OCI-LY7 (cell line): Measurements from ENCODE around the gene COL4A4. TPM values are rescaled to one million over a fixed set of nuclear protein-coding genes. Genes with fewer than 3 reads are reported as not detected.

ENCODE experiments used
- BruUV-seq: library from RNA; stranded (reverse); fragments of 400-500 nt; replicated peaks from 2 replicates; lab custom pipeline; 2021; lab: Mats Ljungman, UMichigan
- CTCF ChIA-PET: fragments of 300-600 bp; sonication (Branson Sonifier 250); formaldehyde crosslinking; loops from one replicate; lab custom pipeline; 2022; ENCODE audit warnings: antibody characterized with exemption; ENCODE audit not compliant: unreplicated experiment; lab: Charles Lee
- POLR2A ChIA-PET: fragments of 300-600 bp; sonication (Branson Sonifier 250); formaldehyde crosslinking; loops from one replicate; lab custom pipeline; 2022; ENCODE audit warnings: antibody characterized with exemption; lab: Charles Lee
- DNase-seq: peaks from one replicate; pipeline ENCODE4 v3.0.0-alpha.2; 2015; ENCODE audit warnings: low spot score
- H2AFZ ChIP-seq: fragments of 200-600 bp; sonication (generic), shearing (Covaris generic); 2 replicates; pipeline ENCODE4 v1.6.1; 2014; ENCODE audit warnings: mild to moderate bottlenecking, antibody characterized with exemption, low read length, moderate library complexity
- H3K27ac ChIP-seq: fragments of 200-600 bp; sonication (generic); 2 replicates; pipeline ENCODE4 v1.5.1; 2014; ENCODE audit warnings: mixed run types, low read depth, mild to moderate bottlenecking, moderate library complexity, low read length, inconsistent platforms; ENCODE audit not compliant: poor library complexity, severe bottlenecking
- H3K36me3 ChIP-seq: fragments of 200-600 bp; sonication (generic); 2 replicates; pipeline ENCODE4 v1.6.1; 2014; ENCODE audit warnings: mild to moderate bottlenecking, antibody characterized with exemption, low read length, moderate library complexity, mixed read lengths; ENCODE audit not compliant: insufficient read depth
- H3K4me1 ChIP-seq: fragments of 200-600 bp; sonication (generic); 2 replicates; pipeline ENCODE4 v1.5.1; 2014; ENCODE audit warnings: mild to moderate bottlenecking, low read length; ENCODE audit not compliant: insufficient read depth, poor library complexity, severe bottlenecking
- H3K4me2 ChIP-seq: fragments of 200-600 bp; sonication (generic); 2 replicates; pipeline ENCODE4 v1.6.1; 2014; ENCODE audit warnings: mild to moderate bottlenecking, low read length
- H3K4me3 ChIP-seq: fragments of 200-600 bp; sonication (generic); 2 replicates; pipeline ENCODE4 v1.5.1; 2014; ENCODE audit warnings: mild to moderate bottlenecking, low read depth, low read length; ENCODE audit not compliant: poor library complexity, severe bottlenecking
- H3K79me2 ChIP-seq: fragments of 200-600 bp; sonication (generic); 2 replicates; pipeline ENCODE4 v1.6.1; 2016; ENCODE audit warnings: low read depth, mild to moderate bottlenecking, low read length, moderate library complexity, mixed read lengths; ENCODE audit not compliant: insufficient read depth
- H3K9me2 ChIP-seq: fragments of 200-600 bp; sonication (generic); 2 replicates; pipeline ENCODE4 v1.6.1; 2016; ENCODE audit warnings: mild to moderate bottlenecking, low read length, mixed read lengths; ENCODE audit not compliant: insufficient read depth
- H3K9me3 ChIP-seq: fragments of 200-600 bp; sonication (generic); 2 replicates; pipeline ENCODE4 v1.6.1; 2014; ENCODE audit warnings: mild to moderate bottlenecking, mixed run types, low read length, mixed read lengths
- H4K20me1 ChIP-seq: fragments of 200-600 bp; sonication (generic); 2 replicates; pipeline ENCODE4 v1.6.1; 2014; ENCODE audit warnings: mild to moderate bottlenecking, antibody characterized with exemption, low read length, moderate library complexity, mixed read lengths; ENCODE audit not compliant: insufficient read depth
- EZH2phosphoT487 ChIP-seq: fragments of 200-600 bp; sonication (generic); IDR thresholded peaks from 2 replicates; pipeline ENCODE4 v1.6.1; 2018; ENCODE audit warnings: low read depth, borderline replicate concordance, mild to moderate bottlenecking, mixed run types, antibody characterized with exemption, low read length, moderate library complexity, mixed read lengths
- intact Hi-C: fragments of 100-400 bp; cut with micrococcal nuclease; formaldehyde crosslinking; loops from one replicate; pipeline ENCODE4 v1.10.0; 2022; ENCODE audit not compliant: unreplicated experiment
- total RNA-seq, 2 experiments: library from RNA; depleted of rRNA in 1 of 2; stranded (reverse); fragments of >200 nt in 1 of 2; shearing (Covaris generic) in 1 of 2; gene quantifications; 2 replicates each; pipeline ENCODE4 v1.2.3, GENCODE V29; 2014 to 2022
- TF ChIP-seq, protein P1 (sequence below): fragments of 200-600 bp; sonication (generic); conservative IDR thresholded peaks from 2 replicates; pipeline ENCODE4 v1.5.1; 2014; ENCODE audit warnings: mild to moderate bottlenecking, antibody characterized with exemption, low read length, moderate library complexity, mixed read lengths

Gene COL4A4
- total RNA-seq, 2 experiments from 2014 or later: 0.16 to 7.0 TPM

DNA sequence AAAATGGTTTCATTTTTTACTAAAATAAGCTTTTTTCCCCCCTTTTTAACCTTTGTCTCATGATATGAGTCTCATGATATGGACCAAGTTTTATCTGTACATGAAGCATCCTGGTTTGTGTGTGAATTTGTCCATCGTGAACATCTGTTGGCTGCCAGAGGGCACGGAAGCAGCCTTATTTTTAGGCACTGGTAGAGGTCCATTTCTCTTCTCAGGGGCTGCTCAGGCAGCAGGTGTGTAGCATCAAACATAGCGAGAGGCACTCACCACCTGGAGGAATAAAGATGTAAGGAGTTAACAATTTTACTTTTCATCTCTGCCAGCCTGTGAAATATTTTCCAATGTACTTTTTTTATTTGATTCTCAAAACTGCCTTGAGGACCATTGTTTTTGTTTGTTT, 193.6 kb downstream of the COL4A4 start:
- peaks cover 74% of the 10 kb centered on the region for H3K4me1 ChIP-seq
- POLR2A ChIA-PET: interaction anchor here (0.7 to 3.0 kb wide), 10 partner anchors 10 to 366 kb away, joined by 3 to 21 read pairs (median 4); partner anchors contain the start of gene RHBDD1
- no TSS peak for BruUV-seq
- TF ChIP-seq EZH2phosphoT487: no peak
- TF ChIP-seq, protein P1, sequence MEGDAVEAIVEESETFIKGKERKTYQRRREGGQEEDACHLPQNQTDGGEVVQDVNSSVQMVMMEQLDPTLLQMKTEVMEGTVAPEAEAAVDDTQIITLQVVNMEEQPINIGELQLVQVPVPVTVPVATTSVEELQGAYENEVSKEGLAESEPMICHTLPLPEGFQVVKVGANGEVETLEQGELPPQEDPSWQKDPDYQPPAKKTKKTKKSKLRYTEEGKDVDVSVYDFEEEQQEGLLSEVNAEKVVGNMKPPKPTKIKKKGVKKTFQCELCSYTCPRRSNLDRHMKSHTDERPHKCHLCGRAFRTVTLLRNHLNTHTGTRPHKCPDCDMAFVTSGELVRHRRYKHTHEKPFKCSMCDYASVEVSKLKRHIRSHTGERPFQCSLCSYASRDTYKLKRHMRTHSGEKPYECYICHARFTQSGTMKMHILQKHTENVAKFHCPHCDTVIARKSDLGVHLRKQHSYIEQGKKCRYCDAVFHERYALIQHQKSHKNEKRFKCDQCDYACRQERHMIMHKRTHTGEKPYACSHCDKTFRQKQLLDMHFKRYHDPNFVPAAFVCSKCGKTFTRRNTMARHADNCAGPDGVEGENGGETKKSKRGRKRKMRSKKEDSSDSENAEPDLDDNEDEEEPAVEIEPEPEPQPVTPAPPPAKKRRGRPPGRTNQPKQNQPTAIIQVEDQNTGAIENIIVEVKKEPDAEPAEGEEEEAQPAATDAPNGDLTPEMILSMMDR: peak; percentile 24; the same call in 1 of the 2 replicates
- H3K36me3 ChIP-seq: peaks cover 35% of the 10 kb centered on the region
- intact Hi-C loops: loop anchor here (1.0 to 10.0 kb wide), 4 partner anchors 54 to 1696 kb away; partner anchors contain the start of gene RHBDD1
- peaks cover 7% of the 10 kb centered on the region; the same call in 1 of the 2 replicates for H3K9me3 ChIP-seq
- peak overlapping the region; percentile 57 for H3K4me3 ChIP-seq
- H3K4me2 ChIP-seq: peak overlapping the region; percentile 94
- peak; percentile 91 for DNase-seq
- H4K20me1 ChIP-seq: no peaks in the 10 kb centered on the region
- H2AFZ ChIP-seq: peak overlapping the region; percentile 47; the same call in 1 of the 2 replicates
- H3K27ac ChIP-seq: peak overlapping the region; percentile 99
- H3K79me2 ChIP-seq: peaks cover 15% of the 10 kb centered on the region; the same call in 1 of the 2 replicates
- H3K9me2 ChIP-seq: no peaks in the 10 kb centered on the region
- CTCF ChIA-PET: interaction anchor here (0.6 kb wide), 1 partner anchor 141 kb away, joined by 3 read pairs; no protein-coding TSS in a partner anchor

DNA sequence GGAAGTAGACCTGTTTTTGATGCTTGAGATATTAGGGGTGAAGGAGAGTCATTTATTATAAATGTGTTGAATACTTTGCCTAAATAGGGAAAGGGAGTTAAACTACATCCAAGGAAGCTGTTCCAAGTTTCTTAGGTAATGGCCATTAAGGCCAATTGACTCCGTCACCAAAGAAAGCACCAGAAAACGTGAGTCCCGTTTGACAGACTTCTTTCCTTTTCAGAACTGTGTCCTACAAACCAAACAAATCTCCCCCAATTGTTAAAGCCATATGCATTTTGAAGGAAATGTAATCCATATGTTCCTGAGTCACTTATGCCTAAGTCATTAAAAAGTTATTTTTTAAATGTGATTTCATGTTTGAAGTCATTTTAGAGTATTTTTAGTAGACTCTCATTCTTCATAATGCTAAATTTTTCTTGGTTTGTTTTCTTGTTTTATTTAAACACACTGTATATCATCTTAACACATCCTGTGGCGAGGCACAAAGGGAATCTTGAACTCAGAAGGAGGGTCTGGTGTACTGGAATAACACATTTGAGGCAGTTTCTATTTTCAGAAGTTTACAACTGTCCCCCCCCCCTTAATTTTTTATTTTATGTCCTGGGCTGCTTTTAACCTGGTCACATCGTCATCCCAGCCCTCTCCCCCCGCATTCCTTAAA, 194.5 kb downstream of the COL4A4 start:
- H3K4me1 ChIP-seq: peaks cover 68% of the 10 kb centered on the region
- ChIA-PET CTCF (interaction anchor here (0.6 kb wide), 2 partner anchors 17 to 140 kb away, joined by 3 to 4 read pairs; no protein-coding TSS in a partner anchor), POLR2A (interaction anchor here (0.7 to 3.0 kb wide), 15 partner anchors 9 to 366 kb away, joined by 3 to 21 read pairs (median 4); partner anchors contain the start of gene RHBDD1)
- TF ChIP-seq EZH2phosphoT487: no peak
- TF ChIP-seq, protein P1: no peak
- H3K4me2 ChIP-seq: peak overlapping the region; percentile 94
- intact Hi-C loops: loop anchor here (1.0 to 10.0 kb wide), 4 partner anchors 53 to 1695 kb away; partner anchors contain the start of gene RHBDD1
- H3K9me2 ChIP-seq: no peaks in the 10 kb centered on the region
- H3K27ac ChIP-seq: peak overlapping the region; percentile 99
- H2AFZ ChIP-seq: peak overlapping the region; percentile 47
- peaks cover 15% of the 10 kb centered on the region; the same call in 1 of the 2 replicates for H3K79me2 ChIP-seq
- DNase-seq: peak; percentile 25
- peak overlapping the region; percentile 57 for H3K4me3 ChIP-seq
- BruUV-seq: no TSS peak
- peaks cover 7% of the 10 kb centered on the region; the same call in 1 of the 2 replicates for H3K9me3 ChIP-seq
- H3K36me3 ChIP-seq: peaks cover 36% of the 10 kb centered on the region
- H4K20me1 ChIP-seq: no peaks in the 10 kb centered on the region
